ENCODE data around the gene DSP. TPM values are rescaled to one million over a fixed set of nuclear protein-coding genes. Genes with fewer than 3 reads are reported as not detected.

The DSP gene
- total and polyA plus RNA-seq, 2 of the 13 experiments (the other 11 are each of a cell fraction or from before 2014, with no cell fraction given) = 89.8 to 117 TPM

GRCh38 chr6:7546896-7547295, 5.4 kb downstream of the DSP start:
- H3K79me2 ChIP-seq (ENCODE audit: insufficient read depth, low read length) = peaks cover 86% of the 10 kb centered on the region
- no peak overlapping the region for H2AFZ ChIP-seq (ENCODE audit: low read length)
- peaks cover 76% of the 10 kb centered on the region for H3K4me1 ChIP-seq (ENCODE audit: insufficient read depth, low read length)
- ATAC-seq (no peak), FAIRE-seq (no peak), DNase-seq (ENCODE audit: low spot score) (no peak)
- H3K36me3 ChIP-seq (replicated peaks in 1 of 2; ENCODE audit: control insufficient read depth in 1 of 2, insufficient read depth in 2 of 2, low read length in 2 of 2) = peaks cover 4 to 19% of the 10 kb centered on the region in 2 experiments; a peak in 4 of 5 replicates
- in situ Hi-C loops (cut with HindIII; ENCODE audit: extremely low pct_ligation_motif_present, low pct_unique_long_range_greater_than_20kb) (no loop called here), intact Hi-C loops (cut with micrococcal nuclease; ENCODE audit: unreplicated experiment) (loop anchor here (10.0 kb wide), 1 partner anchor 382 kb away; no protein-coding TSS in a partner anchor)
- H3K27ac ChIP-seq (ENCODE audit: extremely low read length, insufficient read depth, low read length) = peak overlapping the region; percentile 90
- H3K9me3 ChIP-seq (ENCODE audit: low read length) = no peaks in the 10 kb centered on the region
- no TSS peak for BruUV-seq (replicated peaks)
- peaks cover 0 to 3% of the 10 kb centered on the region in 2 experiments; a peak in 1 of 5 replicates for H3K27me3 ChIP-seq (ENCODE audit: control insufficient read depth in 1 of 2, insufficient read depth in 2 of 2, low read length in 2 of 2)
- CTCF ChIA-PET (ENCODE audit: low intra/inter-chr PET ratio, low total read pairs) = no interaction called here
- peak overlapping the region; percentile 97 for H3K4me2 ChIP-seq (ENCODE audit: low read depth, low read length)
- peak overlapping the region; percentile 99 for H3K9ac ChIP-seq (ENCODE audit: insufficient read depth, low read depth, low read length)
- POLR2A ChIA-PET = interaction anchor here (1.1 to 6.9 kb wide), 5 partner anchors 13 to 157 kb away, joined by 3 to 132 read pairs (median 23); partner anchors contain the start of genes CAGE1, RIOK1 and SNRNP48
- H4K20me1 ChIP-seq (ENCODE audit: insufficient read depth, low read length) = peaks cover 15% of the 10 kb centered on the region
- WGBS (ENCODE audit: low lambda C conversion rate) = 69% methylated on average over 4 of the region's 4 CpGs
- H3K4me3 ChIP-seq (replicated peaks in 1 of 3; ENCODE audit: insufficient read depth in 1 of 3, low read depth in 2 of 3, low read length in 3 of 3) = peak overlapping the region; percentile 41 to 100 (median 94); a peak in 5 of 6 replicates
- no peak for TF ChIP-seq ONECUT2 (CRISPR knock-in tag; IDR thresholded peaks at IDR 0.05)
- TF ChIP-seq PAF1 (CRISPR knock-in tag; IDR thresholded peaks at IDR 0.05) = peak; percentile 35; the same call in 1 of the 2 replicates
- TF ChIP-seq NFIC (IDR thresholded peaks at IDR 0.05; ENCODE audit: low read length) = no peak
- TF ChIP-seq ZNF543 (CRISPR knock-in tag; IDR thresholded peaks at IDR 0.05) = peak; percentile 70; the same call in 1 of the 2 replicates
- 0 out of 2 replicates have a peak, but pooled peaks have one; percentile 20 for TF ChIP-seq PHF21A (CRISPR knock-in tag; IDR thresholded peaks at IDR 0.05)
- TF ChIP-seq SNAPC2 (CRISPR knock-in tag; IDR thresholded peaks at IDR 0.05) = 0 out of 2 replicates have a peak, but pooled peaks have one; percentile 35
- TF ChIP-seq ZIK1 (CRISPR knock-in tag; IDR thresholded peaks at IDR 0.05; ENCODE audit: borderline replicate concordance, low read depth) = no peak
- TF ChIP-seq ZBTB38 (CRISPR knock-in tag; IDR thresholded peaks at IDR 0.05) = peak; percentile 68; the same call in 1 of the 2 replicates
- 0 out of 2 replicates have a peak, but pooled peaks have one; percentile 0 for TF ChIP-seq ZNF691 (CRISPR knock-in tag; IDR thresholded peaks at IDR 0.05; ENCODE audit: borderline replicate concordance, low read depth)
- no peak for TF ChIP-seq FOXK2 (IDR thresholded peaks at IDR 0.05)
- TF ChIP-seq ZNF468 (CRISPR knock-in tag; IDR thresholded peaks at IDR 0.05) = no peak
- TF ChIP-seq TSC22D2 (CRISPR knock-in tag; IDR thresholded peaks at IDR 0.05; ENCODE audit: borderline replicate concordance) = 0 out of 2 replicates have a peak, but pooled peaks have one; percentile 15
- TF ChIP-seq ZBTB26 (CRISPR knock-in tag; IDR thresholded peaks at IDR 0.05; ENCODE audit: borderline replicate concordance) = 0 out of 2 replicates have a peak, but pooled peaks have one; percentile 7
- TF ChIP-seq NFKB2 (CRISPR knock-in tag; IDR thresholded peaks at IDR 0.05; ENCODE audit: borderline replicate concordance) = no peak
- TF ChIP-seq CENPBD1 (CRISPR knock-in tag; IDR thresholded peaks at IDR 0.05; ENCODE audit: borderline replicate concordance, low read depth) = no peak
- 0 out of 2 replicates have a peak, but pooled peaks have one; percentile 10 for TF ChIP-seq HMGXB3 (CRISPR knock-in tag; IDR thresholded peaks at IDR 0.05; ENCODE audit: borderline replicate concordance)
- TF ChIP-seq POGZ (CRISPR knock-in tag; IDR thresholded peaks at IDR 0.05) = no peak
